Lower leg skin (tissue), 3 donors: Measurements from ENCODE around the gene ANO2.

Source experiments
- POLR2A ChIP-seq, 2 donors: fragments of 450-650 bp; IDR thresholded peaks; one replicate each; pipeline ENCODE4 v1.6.1; 2016 to 2017; ENCODE audit warnings: antibody characterized with exemption in 2 of 2, mild to moderate bottlenecking in 1 of 2, moderate library complexity in 1 of 2
- TF ChIP-seq, protein P1 (sequence below), 3 donors: fragments of 450-650 bp; IDR thresholded peaks; one replicate each; pipeline ENCODE4 v1.5.1; 2016; ENCODE audit warnings: antibody characterized with exemption in 3 of 3, mild to moderate bottlenecking in 3 of 3, moderate library complexity in 2 of 3

DNA sequence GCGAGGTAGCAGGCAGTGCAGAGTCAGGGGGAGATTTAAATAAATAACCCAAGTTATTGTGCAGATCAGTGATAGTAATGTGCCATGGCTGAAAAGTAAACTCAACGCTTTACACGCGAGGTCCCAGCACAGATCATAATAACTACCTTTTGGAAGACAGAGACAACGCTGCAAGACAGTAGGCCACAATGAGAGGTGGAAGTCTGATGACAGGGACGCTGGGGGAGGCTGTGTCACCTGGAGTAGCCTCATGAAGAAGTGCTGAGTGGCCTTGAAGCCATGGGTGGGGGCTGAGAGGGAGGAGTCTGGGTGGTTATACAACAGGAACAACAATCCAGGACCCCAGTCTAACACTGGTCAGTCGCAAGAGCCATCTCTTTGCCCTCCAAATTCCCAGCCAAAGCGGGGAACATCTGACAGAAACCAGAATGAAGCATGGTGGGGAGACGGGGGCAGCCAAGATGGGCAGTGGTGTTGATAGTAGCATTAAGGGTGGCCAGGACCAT is 28.2 kb downstream of the ANO2 start:
- no peak for TF ChIP-seq POLR2A (IDR thresholded peaks at IDR 0.05)
- TF ChIP-seq, protein P1, sequence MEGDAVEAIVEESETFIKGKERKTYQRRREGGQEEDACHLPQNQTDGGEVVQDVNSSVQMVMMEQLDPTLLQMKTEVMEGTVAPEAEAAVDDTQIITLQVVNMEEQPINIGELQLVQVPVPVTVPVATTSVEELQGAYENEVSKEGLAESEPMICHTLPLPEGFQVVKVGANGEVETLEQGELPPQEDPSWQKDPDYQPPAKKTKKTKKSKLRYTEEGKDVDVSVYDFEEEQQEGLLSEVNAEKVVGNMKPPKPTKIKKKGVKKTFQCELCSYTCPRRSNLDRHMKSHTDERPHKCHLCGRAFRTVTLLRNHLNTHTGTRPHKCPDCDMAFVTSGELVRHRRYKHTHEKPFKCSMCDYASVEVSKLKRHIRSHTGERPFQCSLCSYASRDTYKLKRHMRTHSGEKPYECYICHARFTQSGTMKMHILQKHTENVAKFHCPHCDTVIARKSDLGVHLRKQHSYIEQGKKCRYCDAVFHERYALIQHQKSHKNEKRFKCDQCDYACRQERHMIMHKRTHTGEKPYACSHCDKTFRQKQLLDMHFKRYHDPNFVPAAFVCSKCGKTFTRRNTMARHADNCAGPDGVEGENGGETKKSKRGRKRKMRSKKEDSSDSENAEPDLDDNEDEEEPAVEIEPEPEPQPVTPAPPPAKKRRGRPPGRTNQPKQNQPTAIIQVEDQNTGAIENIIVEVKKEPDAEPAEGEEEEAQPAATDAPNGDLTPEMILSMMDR (IDR thresholded peaks at IDR 0.05) = no peak
